ENCODE data around the gene TPT1. TPM values are rescaled to one million over a fixed set of nuclear protein-coding genes. Genes with fewer than 3 reads are reported as not detected.

Gene TPT1
- total RNA-seq, 1 experiment from 2014 or later, result 1,963 TPM

- H3K9me3 ChIP-seq (ENCODE audit: low read depth, low read length, poor library complexity, severe bottlenecking), result no peaks in the 10 kb centered on the region
- no peak overlapping the region for H3K4me3 ChIP-seq (ENCODE audit: low read depth, low read length, poor library complexity, severe bottlenecking)
- H3K4me1 ChIP-seq (ENCODE audit: insufficient read depth, low read length, poor library complexity, severe bottlenecking), result peaks cover 21% of the 10 kb centered on the region
- DNase-seq (ENCODE audit: low spot score), result no peak
- POLR2A ChIA-PET (ENCODE audit: low non-redundant PET), result no interaction called here
- intact Hi-C loops (cut with micrococcal nuclease; ENCODE audit: unreplicated experiment), result no loop called here
- BruUV-seq (replicated peaks), result no TSS peak
- H3K36me3 ChIP-seq (ENCODE audit: insufficient read depth, low read length, poor library complexity, severe bottlenecking), result no peaks in the 10 kb centered on the region
- no peak overlapping the region for H3K27ac ChIP-seq (ENCODE audit: low read depth, low read length, poor library complexity, severe bottlenecking)
- TF ChIP-seq EZH2 (IDR thresholded peaks at IDR 0.05; ENCODE audit: borderline replicate concordance, low read depth, low read length, poor library complexity, severe bottlenecking) (no peak), CTCF (conservative IDR thresholded peaks at IDR 0.05; ENCODE audit: low read depth, low read length) (no peak)
- no peaks in the 10 kb centered on the region for H3K27me3 ChIP-seq (replicated peaks; ENCODE audit: insufficient read depth, low read depth, low read length, poor library complexity)
- CTCF ChIA-PET, result no interaction called here
Observed at GRCh38 chr13:45316996-45317395, 24.0 kb downstream of the TPT1 start.

- no peak overlapping the region for H3K4me3 ChIP-seq (ENCODE audit: low read depth, low read length, poor library complexity, severe bottlenecking)
- DNase-seq (ENCODE audit: low spot score), result no peak
- H3K27ac ChIP-seq (ENCODE audit: low read depth, low read length, poor library complexity, severe bottlenecking), result no peak overlapping the region
- H3K27me3 ChIP-seq (replicated peaks; ENCODE audit: insufficient read depth, low read depth, low read length, poor library complexity), result no peaks in the 10 kb centered on the region
- TF ChIP-seq CTCF (conservative IDR thresholded peaks at IDR 0.05; ENCODE audit: low read depth, low read length), result no peak
- no peak for TF ChIP-seq EZH2 (IDR thresholded peaks at IDR 0.05; ENCODE audit: borderline replicate concordance, low read depth, low read length, poor library complexity, severe bottlenecking)
- H3K4me1 ChIP-seq (ENCODE audit: insufficient read depth, low read length, poor library complexity, severe bottlenecking), result peaks cover 16% of the 10 kb centered on the region
- no peaks in the 10 kb centered on the region for H3K36me3 ChIP-seq (ENCODE audit: insufficient read depth, low read length, poor library complexity, severe bottlenecking)
- ChIA-PET CTCF (no interaction called here), POLR2A (ENCODE audit: low non-redundant PET) (no interaction called here)
- BruUV-seq (replicated peaks), result no TSS peak
- intact Hi-C loops (cut with micrococcal nuclease; ENCODE audit: unreplicated experiment), result no loop called here
- H3K9me3 ChIP-seq (ENCODE audit: low read depth, low read length, poor library complexity, severe bottlenecking), result no peaks in the 10 kb centered on the region
Observed at GRCh38 chr13:45316338-45316737, 24.6 kb downstream of the TPT1 start.

GRCh38 chr13:45315520-45316167, 25.3 kb downstream of the TPT1 start:
- no peak for TF ChIP-seq CTCF (conservative IDR thresholded peaks at IDR 0.05; ENCODE audit: low read depth, low read length)
- TF ChIP-seq EZH2 (IDR thresholded peaks at IDR 0.05; ENCODE audit: borderline replicate concordance, low read depth, low read length, poor library complexity, severe bottlenecking), result no peak
- H3K4me1 ChIP-seq (ENCODE audit: insufficient read depth, low read length, poor library complexity, severe bottlenecking), result peaks cover 9% of the 10 kb centered on the region
- POLR2A ChIA-PET (ENCODE audit: low non-redundant PET), result interaction anchor here (0.6 kb wide), 1 partner anchor 897 kb away, joined by 3 read pairs; no protein-coding TSS in a partner anchor
- no peaks in the 10 kb centered on the region for H3K9me3 ChIP-seq (ENCODE audit: low read depth, low read length, poor library complexity, severe bottlenecking)
- H3K27me3 ChIP-seq (replicated peaks; ENCODE audit: insufficient read depth, low read depth, low read length, poor library complexity), result no peaks in the 10 kb centered on the region
- intact Hi-C loops (cut with micrococcal nuclease; ENCODE audit: unreplicated experiment), result no loop called here
- H3K4me3 ChIP-seq (ENCODE audit: low read depth, low read length, poor library complexity, severe bottlenecking), result no peak overlapping the region
- no TSS peak for BruUV-seq (replicated peaks)
- H3K27ac ChIP-seq (ENCODE audit: low read depth, low read length, poor library complexity, severe bottlenecking), result no peak overlapping the region
- H3K36me3 ChIP-seq (ENCODE audit: insufficient read depth, low read length, poor library complexity, severe bottlenecking), result no peaks in the 10 kb centered on the region
- no peak for DNase-seq (ENCODE audit: low spot score)
- CTCF ChIA-PET, result no interaction called here
